Measurements from ENCODE around the gene C17orf107. TPM values are rescaled to one million over a fixed set of nuclear protein-coding genes. Genes with fewer than 3 reads are reported as not detected.

C17orf107 gene
- total and polyA plus RNA-seq, 2 of the 13 experiments (the other 11 are each of a cell fraction or from before 2014, with no cell fraction given), result 0.20 to 0.59 TPM

GRCh38 chr17:4908711-4909496, 9.6 kb downstream of the C17orf107 start (continued):
- no peak for TF ChIP-seq SRSF9 (IDR thresholded peaks at IDR 0.05; ENCODE audit: borderline replicate concordance, insufficient read depth, low read depth, low read length, poor library complexity, severe bottlenecking)
- TF ChIP-seq MED8 (CRISPR knock-in tag; IDR thresholded peaks at IDR 0.05; ENCODE audit: insufficient replicate concordance), result no peak
- TF ChIP-seq PHB2 (IDR thresholded peaks at IDR 0.05; ENCODE audit: partially characterized antibody), result no peak
- TF ChIP-seq CREBL2 (CRISPR knock-in tag; IDR thresholded peaks at IDR 0.05; ENCODE audit: borderline replicate concordance), result no peak
- peak; percentile 39; the same call in 1 of the 2 replicates for TF ChIP-seq ELF3 (CRISPR knock-in tag; IDR thresholded peaks at IDR 0.05)
- TF ChIP-seq ZNF646 (CRISPR knock-in tag; IDR thresholded peaks at IDR 0.05), result peak; percentile 100
- no peak for TF ChIP-seq ZNF629 (CRISPR knock-in tag; conservative IDR thresholded peaks at IDR 0.05)
- 0 out of 2 replicates have a peak, but pooled peaks have one; percentile 38 for TF ChIP-seq TRAFD1 (CRISPR knock-in tag; IDR thresholded peaks at IDR 0.05; ENCODE audit: borderline replicate concordance)
- TF ChIP-seq XRCC5 (optimal IDR thresholded peaks at IDR 0.05; ENCODE audit: low read length), result peak; percentile 71
- no peak for TF ChIP-seq MBD4 (IDR thresholded peaks at IDR 0.05; ENCODE audit: borderline replicate concordance, low read length)
- TF ChIP-seq ZNF569 (CRISPR knock-in tag; IDR thresholded peaks at IDR 0.05; ENCODE audit: borderline replicate concordance), result no peak
- 0 out of 2 replicates have a peak, but pooled peaks have one; percentile 25 for TF ChIP-seq YEATS4 (CRISPR knock-in tag; IDR thresholded peaks at IDR 0.05; ENCODE audit: borderline replicate concordance)
- no peak for TF ChIP-seq TP53 (CRISPR knock-in tag; conservative IDR thresholded peaks at IDR 0.05)
- 0 out of 2 replicates have a peak, but pooled peaks have one; percentile 39 for TF ChIP-seq ZNF557 (CRISPR knock-in tag; IDR thresholded peaks at IDR 0.05)
- no peak for TF ChIP-seq ZNF75D (CRISPR knock-in tag; IDR thresholded peaks at IDR 0.05; ENCODE audit: borderline replicate concordance)
- TF ChIP-seq ZNF687 (CRISPR knock-in tag; IDR thresholded peaks at IDR 0.05), result peak; percentile 49

All from HepG2 (cell line).